GM18517 (cell line): ENCODE measurements around the gene SCAI.
"Not testable (repeated sequence)": the region's sequence is repeated elsewhere in the genome, so short reads cannot be mapped to it uniquely, and the experiment has no call there.

Experiments
- ATAC-seq: cut with Tn5 transposase; IDR thresholded peaks from one replicate; pipeline ENCODE4 v1.9.1; 2021; ENCODE audit warnings: mild to moderate bottlenecking, moderate library complexity; ENCODE audit not compliant: unreplicated experiment

SCAI gene

GRCh38 chr9:124949387-124949786 is 193.9 kb downstream of the SCAI start:
- ATAC-seq, result no peak

GRCh38 chr9:124947727-124948391 is 195.5 kb downstream of the SCAI start:
- ATAC-seq, result no peak

- ATAC-seq, result no peak
Measured at GRCh38 chr9:124946167-124946566, 197.2 kb downstream of the SCAI start.

- peak; percentile 21 for ATAC-seq
Measured at GRCh38 chr9:124941679-124942561, 201.4 kb downstream of the SCAI start.

- ATAC-seq, result peak; percentile 74
Measured at GRCh38 chr9:124940894-124941678, 202.2 kb downstream of the SCAI start, which contains the start of gene GOLGA1. TSS of gene GOLGA1 (minus strand) at chr9:124941083. CDS start at chr9:124938711, 2,372 bp downstream.

- peak; percentile 33 for ATAC-seq
Measured at GRCh38 chr9:124940521-124940893, 202.8 kb downstream of the SCAI start.

- no peak for ATAC-seq
Measured at GRCh38 chr9:124939944-124940343, 203.4 kb downstream of the SCAI start.

- ATAC-seq, result peak; percentile 67
Measured at GRCh38 chr9:124934290-124934689, 209.0 kb downstream of the SCAI start.

GRCh38 chr9:124932333-124932732 is 211.0 kb downstream of the SCAI start:
- no peak for ATAC-seq

- ATAC-seq, result no peak
Measured at GRCh38 chr9:124929464-124929863, 213.9 kb downstream of the SCAI start.

GRCh38 chr9:124928116-124928515 is 215.2 kb downstream of the SCAI start:
- no peak for ATAC-seq

- not testable (repeated sequence) for ATAC-seq
Measured at GRCh38 chr9:124920394-124920793, 222.9 kb downstream of the SCAI start.

GRCh38 chr9:124914753-124915405 is 228.4 kb downstream of the SCAI start:
- ATAC-seq, result no peak

- ATAC-seq, result no peak
Measured at GRCh38 chr9:124913378-124913777, 229.9 kb downstream of the SCAI start.

GRCh38 chr9:124911766-124912165 is 231.6 kb downstream of the SCAI start:
- no peak for ATAC-seq

GRCh38 chr9:124908098-124908497 is 235.2 kb downstream of the SCAI start:
- ATAC-seq, result no peak

- no peak for ATAC-seq
Measured at GRCh38 chr9:124906966-124907365, 236.4 kb downstream of the SCAI start.

GRCh38 chr9:124899845-124900244 is 243.5 kb downstream of the SCAI start:
- ATAC-seq, result no peak

GRCh38 chr9:124897570-124898460 is 245.5 kb downstream of the SCAI start:
- no peak for ATAC-seq

GRCh38 chr9:124894741-124895170 is 248.6 kb downstream of the SCAI start:
- ATAC-seq, result no peak
